CD4-positive, alpha-beta T cell treated with Interleukin-12 subunit alpha and Interleukin-12 subunit beta, for 1 hour (primary cell): ENCODE results near the gene LAMA4.

Experiments
- DNase-seq: peaks from one replicate; pipeline ENCODE4 v3.0.0-alpha.2; 2020

The LAMA4 gene

DNA sequence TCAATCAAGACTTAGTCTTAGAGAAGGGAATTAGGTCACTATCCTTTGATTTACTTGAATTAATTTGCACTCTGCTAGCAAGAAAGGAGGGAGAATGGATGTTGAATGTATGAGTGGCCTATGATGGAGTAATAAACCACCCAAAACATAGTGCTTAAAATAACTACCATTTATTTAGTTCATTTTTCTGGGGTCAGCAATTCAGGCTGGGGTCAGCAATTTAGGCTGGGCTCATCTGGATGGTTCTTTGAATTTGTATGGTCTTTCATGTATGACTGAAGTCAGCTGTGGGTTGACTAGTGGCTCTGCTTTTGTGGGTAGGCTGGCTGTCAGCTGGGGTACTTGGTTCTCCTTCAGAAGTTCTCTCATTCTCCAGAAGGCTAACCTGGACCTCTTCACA lies 21.0 kb upstream of the LAMA4 start:
- no peak for DNase-seq

DNA sequence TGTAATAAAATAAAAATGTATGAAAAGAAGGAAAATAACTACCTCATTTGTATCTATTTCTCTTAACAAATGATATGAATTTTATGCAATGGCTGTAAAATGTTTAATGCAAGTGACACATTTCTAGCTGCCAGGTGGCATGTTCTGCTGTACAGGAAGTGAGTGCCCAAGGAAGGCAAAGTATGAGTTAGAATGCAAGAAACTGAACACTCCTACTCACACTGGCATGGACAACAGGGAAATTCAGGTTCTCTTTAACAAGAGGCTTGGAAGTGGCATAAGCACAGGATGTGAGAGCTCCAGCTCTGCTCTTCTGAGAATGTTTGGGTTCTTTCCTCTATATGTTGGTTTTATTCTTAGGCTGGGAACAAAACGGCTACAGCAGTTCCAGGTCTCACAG lies 20.4 kb upstream of the LAMA4 start:
- no peak for DNase-seq

DNA sequence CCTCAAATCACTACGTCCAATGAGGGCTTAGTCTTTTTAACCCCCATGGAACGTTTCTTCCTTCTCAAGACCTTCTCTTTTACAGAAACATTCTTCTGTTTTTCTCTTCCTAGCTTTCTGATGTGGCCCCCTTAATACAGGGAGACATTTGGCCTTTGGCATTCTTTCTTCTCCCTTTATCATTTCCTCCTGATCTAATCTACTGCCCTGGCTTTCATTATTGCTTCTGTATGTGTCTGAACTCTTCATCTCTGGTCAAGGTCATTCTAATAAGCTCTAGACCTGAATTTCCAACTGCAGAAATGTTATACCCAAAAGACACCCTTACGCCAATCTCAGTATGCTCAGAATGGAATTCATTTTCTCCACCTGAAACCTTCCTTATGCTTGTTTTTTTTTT lies 18.4 kb upstream of the LAMA4 start:
- DNase-seq = no peak

DNA sequence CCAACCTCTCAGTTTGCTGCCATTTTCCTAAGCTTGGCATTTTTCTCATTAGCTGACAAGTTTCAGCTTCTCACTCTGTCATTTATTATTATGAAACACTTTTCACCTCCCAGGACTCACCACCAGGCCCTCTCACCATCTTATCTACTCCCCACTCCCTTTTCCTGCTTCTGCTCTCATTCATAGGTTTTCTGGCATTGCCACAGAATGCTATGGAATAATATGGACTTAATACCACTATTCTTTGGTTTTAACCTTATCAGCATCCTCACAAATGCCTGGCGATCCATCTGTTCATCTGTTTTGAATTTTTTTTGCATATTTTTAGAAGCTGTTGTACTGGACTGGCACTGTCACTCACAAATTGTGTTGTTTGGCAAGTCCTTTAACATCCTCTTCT lies 16.4 kb upstream of the LAMA4 start:
- no peak for DNase-seq

DNA sequence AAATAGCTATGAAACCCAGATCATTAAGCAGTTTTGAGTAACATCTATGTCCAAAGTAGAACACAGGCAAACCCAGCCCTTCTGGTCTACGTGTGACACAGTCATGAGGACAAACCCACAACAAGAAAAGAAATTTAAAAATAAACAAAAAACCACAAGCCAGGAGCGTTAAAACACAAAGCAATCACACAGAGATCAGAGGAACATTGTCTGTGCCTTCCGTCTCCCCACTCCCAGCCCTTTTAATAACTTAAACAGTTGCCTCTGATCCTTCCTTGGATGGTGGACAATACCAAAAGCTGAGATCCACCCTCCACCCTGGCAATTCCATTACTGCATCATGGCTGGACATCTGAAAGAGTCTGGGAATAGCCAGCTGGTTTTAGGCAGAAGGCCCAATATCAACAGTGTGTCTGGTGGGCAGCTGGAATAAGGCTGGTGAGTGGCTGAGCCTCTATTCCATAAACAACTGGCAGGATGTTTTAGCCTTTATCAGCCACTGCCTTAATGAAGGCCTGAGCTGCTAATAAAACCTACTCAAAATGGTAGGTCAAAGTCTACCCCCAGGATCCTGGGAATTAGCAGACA lies 15.7 kb upstream of the LAMA4 start:
- DNase-seq = no peak

DNA sequence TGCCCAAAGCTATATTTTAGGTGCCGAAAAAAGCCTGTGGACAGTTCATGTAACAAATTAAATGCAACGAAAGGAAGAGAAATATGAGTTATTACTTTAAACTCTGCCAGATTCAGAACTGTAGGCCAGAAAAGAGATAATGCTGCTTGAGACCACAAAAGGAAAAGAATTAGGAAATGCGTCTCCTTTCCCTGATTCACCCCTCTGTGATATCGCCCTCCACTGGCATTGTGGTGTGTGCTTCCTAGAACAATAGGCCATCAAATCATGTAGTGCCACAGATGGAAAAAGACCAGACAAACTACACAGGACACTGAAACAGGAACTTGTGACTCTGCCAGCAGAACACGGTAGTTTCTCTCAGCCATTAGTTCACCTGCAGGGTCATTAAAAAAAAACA lies 14.7 kb upstream of the LAMA4 start:
- DNase-seq = no peak

DNA sequence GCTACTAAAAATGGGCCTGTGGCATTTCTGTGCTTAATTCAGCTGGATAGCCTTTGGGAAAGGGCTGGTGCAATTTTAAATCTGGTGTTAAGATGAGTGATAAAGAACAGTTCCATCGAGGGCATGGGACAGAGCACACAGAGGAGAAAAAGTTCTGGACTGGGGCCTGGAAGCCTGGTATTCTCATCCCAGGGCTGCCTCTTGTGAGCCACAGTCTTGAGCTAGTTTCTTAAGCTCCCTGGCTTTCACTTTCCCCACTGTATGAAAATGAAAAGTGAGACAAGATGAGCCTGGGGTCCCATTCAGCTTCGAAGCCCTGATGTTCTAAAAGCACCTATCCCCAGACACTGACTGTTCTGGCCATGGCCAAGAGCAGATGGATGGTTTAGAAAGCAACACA lies 14.3 kb upstream of the LAMA4 start:
- no peak for DNase-seq

DNA sequence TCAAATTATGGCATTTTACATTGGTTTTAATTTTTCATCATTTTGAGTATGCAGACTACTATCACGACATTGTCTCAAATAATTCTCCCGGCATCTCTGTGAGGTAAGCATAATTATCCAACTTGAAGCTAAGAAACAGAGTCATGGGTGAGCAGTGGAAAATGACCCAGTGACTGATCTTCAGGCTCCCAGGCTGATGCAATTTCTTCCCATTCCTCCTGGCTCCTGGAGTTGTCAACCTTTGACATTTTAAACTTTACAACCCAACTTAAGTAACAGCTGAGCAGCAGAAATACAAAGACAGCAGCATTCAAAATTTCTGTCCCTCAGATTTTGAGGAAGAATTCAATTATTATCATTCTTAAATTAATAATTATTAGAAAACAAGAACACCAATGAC lies 13.7 kb upstream of the LAMA4 start:
- no peak for DNase-seq

DNA sequence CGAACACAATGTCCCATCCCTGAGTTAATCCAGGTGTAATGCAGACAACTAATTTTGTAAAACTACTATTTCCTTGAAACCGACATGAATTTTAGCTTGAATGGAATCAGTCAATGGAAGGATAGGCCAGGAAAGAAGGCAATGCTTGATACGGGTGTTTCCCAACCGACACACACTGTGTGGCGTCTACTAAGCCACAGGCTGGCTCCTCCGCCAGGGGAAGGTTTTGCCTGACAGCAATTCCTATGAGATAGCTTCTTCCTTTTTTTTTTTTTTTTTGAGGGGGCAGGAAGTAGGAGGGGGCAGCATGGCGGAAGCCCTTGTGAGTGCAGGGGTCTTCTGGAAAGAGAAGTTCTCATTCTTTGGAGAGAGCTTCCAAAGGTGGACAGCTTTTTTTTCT lies 12.0 kb upstream of the LAMA4 start:
- DNase-seq = no peak

DNA sequence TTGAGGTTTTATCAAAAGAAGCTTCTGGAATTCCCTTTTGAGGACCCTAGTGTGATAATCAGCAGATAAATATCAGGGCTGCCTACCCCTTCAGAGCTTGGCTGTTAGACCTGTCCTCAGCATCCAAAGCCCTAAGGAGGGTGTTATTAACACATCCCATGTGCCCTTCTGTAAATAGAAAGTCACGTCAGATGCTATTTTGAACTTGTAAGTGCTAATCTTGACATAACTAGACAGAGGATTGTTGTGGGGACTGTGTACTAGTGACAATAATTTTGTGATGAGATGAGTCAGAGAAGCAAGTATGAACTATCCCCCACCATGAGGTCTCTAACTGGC lies 4.9 kb upstream of the LAMA4 start:
- no peak for DNase-seq

DNA sequence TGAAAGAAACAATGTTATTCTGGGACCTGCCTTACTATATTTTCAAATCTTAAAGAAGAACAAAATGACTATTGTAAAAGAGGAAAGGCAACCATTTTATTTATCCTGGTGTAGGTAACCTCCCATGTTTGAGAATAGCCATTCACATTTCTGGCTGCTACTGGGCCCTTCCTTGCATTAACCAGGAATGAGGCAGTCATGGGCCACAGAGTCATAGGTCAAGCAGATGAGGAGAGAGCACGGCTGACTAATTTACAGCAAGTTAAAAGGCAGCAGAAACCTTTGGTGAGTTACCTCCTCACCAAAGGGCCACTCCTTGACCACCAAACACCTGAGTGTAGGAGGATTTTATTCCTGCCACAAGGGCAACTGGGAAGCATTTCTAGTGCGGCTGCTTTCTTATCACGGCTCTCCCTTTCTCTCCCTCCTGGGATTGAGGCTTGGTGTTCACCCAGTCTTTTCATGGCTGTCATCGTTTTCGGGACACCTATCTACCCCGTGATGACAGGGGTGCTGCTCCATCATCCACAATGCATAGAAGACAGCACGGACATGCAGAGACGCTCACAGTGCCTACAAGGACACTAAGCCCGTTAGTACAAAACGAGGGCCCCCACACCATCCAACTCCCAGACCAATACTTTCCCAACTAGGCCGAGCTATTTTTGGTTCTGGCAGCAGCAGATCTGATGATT lies 4.4 kb upstream of the LAMA4 start:
- no peak for DNase-seq

DNA sequence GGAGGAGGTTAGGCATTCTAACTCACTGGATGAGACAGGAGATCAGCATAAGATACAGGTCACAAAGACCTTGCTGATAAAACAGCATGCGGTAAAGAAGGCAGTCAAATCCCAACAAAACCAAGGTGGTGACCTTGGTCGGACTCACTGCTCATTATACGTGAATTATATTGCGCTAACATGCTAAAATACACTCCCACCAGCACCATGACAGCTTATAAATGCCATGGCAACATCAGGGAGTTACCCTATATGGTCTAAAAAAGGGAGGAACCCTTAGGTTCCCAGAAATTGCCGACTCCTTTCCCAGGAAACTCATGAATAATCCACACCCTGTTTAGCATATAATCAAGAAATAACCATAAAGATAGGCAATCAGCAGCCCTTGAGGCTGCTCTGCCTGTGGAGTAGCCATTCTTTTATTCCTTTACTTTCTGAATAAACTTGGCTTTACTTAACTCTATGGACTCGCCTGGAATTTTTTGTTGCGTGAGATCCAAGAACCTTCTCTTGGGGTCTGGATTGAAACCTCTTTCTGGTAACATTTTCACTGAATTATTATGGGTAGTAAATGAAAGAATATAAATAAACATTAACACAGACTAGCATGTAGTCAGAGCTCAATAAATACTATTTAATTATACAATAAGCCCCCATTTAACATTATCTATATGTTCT lies 3.0 kb upstream of the LAMA4 start:
- DNase-seq = no peak

DNA sequence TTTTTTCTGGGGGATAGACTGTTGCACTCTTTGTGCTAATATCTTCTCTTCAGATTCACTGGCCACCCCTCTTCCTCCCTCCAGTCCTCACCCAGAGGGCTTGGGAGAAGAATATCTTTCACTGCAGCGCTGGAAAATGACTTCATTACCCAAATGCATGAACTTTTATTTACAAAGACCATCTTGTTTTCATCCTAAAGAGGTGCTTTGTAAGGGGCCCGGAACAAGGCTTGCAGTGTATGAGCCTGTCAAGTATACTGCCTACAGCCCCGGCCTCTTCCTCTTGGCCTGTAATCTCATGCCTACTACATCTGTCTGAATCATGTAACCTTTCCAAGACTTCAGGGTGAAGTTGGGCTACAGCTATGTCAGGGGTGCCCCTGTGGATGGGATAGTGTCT lies 554 bp upstream of the LAMA4 start:
- no peak for DNase-seq

DNA sequence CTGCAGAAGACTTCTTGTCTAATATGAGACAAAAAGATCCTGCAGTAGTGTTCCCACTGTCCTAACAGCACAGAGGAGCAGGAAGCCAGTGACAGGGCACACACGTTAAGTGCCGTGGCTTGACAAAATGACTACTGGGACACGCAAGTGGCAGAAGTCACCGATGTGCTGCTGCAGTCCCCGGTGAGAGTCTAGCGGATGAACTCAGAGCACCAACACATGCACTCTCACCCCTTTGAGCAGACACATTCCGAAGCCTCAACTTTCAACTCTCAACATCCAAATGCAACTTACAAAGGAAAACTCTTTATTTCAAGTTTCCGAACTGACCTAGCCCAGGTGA lies 898 bp downstream of the LAMA4 start:
- DNase-seq = no peak

DNA sequence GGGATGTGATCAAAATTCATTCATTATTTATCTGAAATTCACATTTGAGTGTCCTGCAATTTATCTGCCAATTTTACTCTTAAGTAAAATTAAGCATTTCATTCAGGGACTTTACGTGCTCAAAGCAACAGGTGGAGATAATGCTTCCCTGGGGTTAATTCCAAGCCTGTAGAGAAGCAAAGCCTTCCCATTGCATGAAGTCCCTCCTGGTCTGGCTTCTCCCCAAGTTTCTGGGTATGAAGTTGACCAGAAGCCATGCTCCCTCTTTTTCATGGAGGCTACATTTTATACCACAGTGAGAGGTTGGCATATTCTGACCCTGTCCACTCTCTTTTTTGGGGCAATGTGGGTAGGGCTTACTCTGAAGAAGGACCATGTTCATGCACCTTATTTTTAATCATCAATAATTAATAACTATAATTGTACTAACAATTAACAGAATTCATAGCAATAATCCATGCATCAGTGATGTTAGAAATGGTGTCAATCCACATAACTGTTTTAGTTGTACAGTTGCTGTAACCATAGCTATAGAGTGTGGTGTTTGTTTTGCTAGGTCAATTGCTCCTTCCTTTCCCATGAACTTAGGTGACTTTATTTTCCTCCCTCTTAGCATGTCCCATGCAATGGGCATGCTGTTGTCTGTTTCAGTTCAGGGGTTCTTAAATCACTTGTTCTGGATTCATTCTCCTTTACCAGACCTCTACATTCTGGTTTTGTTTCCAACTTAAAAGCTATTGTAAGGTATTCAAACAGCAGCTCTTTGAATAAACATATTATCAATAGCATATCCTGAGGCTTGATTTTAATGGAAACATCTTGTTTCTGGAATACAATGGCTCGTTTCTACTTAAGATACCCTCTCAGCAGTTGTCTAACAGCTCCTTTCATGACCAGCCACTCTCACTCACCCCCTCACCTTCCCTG lies 1.5 kb downstream of the LAMA4 start:
- DNase-seq = no peak

DNA sequence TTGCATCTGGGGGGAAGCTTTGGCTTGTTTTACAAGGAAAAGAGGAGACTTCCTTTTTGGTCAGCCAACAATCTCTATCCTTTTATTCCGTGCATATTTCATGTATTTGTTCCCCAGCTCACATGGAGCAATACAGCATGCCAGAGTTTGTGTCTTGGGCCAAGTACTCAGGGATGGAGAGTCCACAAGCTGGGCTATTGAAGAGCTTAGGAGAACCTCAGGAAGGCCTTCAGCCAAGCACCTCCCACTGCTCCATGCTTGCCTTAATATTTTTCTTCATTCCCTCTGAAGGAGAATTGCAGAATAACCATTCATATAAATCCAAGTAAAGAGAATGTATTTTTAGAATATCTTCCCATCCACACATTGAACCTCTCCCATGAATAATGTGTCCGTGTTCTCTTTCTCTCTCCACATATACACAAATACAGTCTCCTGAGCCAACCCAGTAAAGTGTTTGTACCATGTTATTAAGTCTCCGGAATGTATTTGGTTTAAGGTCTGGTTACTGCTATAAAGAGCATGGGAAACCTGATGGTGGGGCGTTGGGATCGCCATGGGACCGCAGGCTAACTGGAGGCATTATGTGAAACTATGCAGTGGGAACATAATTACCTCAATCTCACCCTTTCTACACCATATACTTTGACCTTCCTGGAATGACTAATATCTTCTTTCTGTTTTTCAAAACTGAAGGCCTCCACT lies 3.0 kb downstream of the LAMA4 start:
- DNase-seq = no peak

DNA sequence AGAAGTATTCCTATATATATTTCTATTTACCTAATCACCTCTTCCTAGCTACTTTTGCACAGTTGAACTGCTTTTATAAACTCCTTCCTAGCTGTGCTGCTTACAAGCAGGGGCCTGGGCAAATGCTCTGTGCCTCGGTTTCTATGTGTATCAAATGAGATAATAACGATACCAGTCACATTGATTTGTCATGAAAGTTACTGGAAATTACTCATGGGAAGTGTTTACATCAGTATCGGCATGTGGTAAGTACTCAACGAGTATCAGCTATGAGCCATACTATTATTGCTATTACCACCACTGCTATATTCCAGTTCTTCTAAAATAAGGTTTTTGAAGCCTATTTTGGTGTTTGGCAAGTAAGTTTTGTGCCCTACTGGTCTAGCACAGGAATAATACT lies 4.9 kb downstream of the LAMA4 start:
- no peak for DNase-seq

DNA sequence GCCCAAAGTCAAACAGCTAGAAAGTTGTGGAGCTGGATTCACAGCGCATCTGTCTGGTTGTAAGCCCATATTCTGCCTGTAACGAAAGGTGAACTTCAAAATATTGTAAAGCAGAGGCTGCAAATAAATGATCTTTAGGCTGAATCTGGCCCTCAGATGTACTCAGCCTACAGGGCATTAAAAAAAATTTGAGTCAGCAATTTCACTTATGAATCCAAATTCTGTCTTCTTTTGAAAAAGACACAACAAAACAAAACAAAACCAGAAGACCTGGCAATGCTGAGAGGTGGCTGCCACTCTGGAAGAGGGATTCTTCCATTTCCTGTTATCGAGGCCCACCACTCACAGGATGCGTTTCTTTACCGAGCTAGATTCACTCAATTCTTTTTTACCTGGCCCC lies 7.1 kb downstream of the LAMA4 start:
- no peak for DNase-seq

DNA sequence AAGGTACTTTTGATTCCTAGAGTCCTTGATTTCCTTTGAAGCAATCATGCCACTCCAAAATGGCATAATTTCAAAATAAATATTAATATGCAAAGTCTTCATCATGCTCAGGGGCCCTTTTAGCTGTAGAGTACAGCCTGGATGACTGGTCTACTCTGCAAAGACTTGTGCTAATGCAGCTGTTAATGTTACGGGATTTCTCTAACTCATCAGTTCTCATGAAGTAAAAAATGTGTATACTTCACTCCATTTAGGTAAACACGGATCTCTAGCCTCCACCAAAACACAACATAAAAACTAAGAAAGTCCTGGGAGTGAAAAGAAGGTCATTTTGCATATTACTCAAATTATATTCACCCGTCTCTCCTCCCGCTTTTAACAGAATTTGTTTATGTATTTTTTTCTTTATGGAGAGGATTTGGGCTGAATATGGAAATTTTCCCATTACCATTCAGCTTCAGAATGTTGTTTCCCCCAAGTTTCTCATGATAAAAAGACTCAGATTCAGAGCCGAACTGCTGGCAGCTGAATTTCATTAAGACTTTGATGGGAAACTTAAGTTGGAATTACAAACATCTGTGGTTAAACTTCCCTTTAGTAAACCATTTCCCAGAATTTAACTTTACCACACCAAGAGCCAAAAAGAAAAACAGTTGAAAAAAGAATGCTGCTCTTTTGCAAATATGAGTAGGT lies 8.7 kb downstream of the LAMA4 start:
- no peak for DNase-seq

DNA sequence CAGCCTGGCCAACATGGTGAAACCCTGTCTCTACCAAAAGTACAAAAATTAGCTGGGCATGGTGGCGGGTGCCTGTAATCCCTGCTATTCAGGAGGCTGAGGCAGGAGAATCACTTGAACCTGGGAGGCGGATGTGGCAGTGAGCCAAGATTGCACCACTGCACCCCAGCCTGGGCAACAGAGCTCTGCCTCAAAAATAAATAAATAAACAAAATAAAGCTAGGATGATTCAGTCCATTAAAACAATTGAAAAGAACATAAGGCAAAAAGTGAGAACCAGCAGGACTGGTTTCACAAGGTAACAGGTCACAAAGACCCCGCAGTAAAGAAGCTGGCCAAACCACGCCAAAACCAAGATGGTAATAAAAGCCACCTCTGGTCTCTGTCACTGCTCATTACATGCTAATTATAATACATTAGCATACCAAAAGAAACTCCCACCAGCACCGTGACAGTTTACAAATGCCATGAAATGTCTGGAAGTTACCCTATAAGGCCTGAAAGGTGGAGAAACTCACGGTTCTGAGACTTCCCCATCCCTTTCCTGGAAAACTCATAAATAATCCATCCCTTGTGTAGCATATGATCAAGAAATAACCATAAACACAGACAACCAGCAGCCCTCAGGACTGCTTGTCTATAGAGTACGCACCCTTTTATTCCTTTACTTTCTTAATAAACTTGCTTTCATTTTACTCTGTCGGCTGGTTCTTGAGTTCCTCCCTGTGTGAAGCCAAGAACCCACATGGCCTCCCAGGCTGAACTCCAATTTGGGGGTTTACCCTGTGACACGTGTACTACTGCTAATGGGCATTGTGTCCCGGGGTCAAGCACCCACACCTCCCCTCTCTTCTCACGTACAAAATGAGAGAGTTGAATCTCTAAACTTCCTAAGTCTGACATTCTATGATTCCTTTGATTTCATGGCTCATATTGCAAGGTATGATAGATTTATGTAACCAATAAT lies 10.2 kb downstream of the LAMA4 start:
- no peak for DNase-seq

DNA sequence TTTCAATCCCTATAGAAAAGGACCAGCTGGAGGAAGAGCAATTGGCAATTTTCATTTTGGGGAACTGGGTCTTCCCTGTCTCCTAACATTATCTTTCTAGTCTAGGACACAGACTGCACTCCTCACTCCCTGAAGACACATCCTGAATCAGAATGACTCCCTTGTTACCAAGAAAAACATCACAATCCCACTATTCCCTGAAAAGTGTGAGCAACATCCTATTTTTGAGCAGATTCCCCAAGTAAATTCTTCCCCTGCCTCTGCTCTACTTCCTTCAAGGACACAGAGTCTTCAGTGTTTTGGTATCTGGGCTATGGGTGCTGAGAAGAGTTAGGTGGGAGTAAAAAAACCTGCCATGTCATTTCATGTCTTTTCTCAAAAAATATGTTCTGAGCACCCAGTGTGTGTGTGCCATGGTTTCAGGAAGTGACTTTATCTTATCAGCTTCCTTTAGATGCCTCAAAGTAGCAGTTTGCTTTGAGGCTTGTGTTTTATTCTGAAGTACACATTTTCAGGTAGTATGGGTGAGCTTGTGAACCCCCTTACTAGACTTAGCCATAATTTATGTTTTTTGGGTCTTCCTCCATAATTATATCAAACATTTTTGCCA lies 12.4 kb downstream of the LAMA4 start:
- no peak for DNase-seq
